GM18873 (cell line): ENCODE measurements around the gene ACP6.
"Not testable (repeated sequence)": the region's sequence is repeated elsewhere in the genome, so short reads cannot be mapped to it uniquely, and the experiment has no call there.

Source experiments
- ATAC-seq: cut with Tn5 transposase; IDR thresholded peaks from one replicate; pipeline ENCODE4 v1.9.1; 2021; ENCODE audit warnings: mild to moderate bottlenecking, moderate library complexity, moderate number of reproducible peaks; ENCODE audit not compliant: unreplicated experiment, low FRiP score

Gene ACP6

DNA sequence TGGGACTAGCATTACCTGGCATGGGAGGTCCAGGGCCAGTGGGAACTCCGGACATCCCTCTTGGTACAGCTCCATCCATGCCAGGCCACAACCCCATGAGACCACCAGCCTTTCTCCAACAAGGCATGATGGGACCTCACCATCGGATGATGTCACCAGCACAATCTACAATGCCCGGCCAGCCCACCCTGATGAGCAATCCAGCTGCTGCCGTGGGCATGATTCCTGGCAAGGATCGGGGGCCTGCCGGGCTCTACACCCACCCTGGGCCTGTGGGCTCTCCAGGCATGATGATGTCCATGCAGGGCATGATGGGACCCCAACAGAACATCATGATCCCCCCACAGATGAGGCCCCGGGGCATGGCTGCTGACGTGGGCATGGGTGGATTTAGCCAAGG is 45.8 kb downstream of the ACP6 start:
- no peak for ATAC-seq

DNA sequence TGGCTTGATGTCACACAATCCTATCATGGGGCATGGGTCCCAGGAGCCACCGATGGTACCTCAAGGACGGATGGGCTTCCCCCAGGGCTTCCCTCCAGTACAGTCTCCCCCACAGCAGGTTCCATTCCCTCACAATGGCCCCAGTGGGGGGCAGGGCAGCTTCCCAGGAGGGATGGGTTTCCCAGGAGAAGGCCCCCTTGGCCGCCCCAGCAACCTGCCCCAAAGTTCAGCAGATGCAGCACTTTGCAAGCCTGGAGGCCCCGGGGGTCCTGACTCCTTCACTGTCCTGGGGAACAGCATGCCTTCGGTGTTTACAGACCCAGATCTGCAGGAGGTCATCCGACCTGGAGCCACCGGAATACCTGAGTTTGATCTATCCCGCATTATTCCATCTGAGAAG is 46.3 kb downstream of the ACP6 start:
- ATAC-seq, result no peak

DNA sequence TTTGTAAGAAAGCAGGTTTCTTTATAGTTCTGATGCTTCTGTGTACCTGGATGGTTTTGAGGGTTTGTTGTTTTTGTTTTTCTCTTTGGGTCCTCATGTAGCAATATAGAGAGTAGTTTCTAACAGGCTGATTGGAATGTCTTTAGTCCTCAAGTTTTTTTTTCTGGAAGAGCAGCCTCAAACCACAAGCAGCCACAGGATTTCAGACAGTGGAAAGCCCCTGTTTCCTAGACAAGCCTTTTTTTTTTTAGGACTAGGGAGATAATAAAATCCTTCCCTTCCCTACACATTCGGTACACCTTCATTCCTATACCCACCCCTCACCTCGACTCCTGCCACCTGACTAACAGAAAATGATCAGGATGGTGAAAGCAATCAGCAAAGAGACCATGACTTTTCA is 47.6 kb downstream of the ACP6 start:
- no peak for ATAC-seq

GRCh38 chr1:147620543-147620942 is 49.8 kb downstream of the ACP6 start:
- ATAC-seq, result no peak

DNA sequence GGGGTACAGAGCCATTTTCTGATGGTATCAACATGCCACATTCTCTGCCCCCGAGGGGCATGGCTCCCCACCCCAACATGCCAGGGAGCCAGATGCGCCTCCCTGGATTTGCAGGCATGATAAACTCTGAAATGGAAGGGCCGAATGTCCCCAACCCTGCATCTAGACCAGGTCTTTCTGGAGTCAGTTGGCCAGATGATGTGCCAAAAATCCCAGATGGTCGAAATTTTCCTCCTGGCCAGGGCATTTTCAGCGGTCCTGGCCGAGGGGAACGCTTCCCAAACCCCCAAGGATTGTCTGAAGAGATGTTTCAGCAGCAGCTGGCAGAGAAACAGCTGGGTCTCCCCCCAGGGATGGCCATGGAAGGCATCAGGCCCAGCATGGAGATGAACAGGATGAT is 50.6 kb downstream of the ACP6 start:
- no peak for ATAC-seq

GRCh38 chr1:147618771-147619170 is 51.6 kb downstream of the ACP6 start:
- no peak for ATAC-seq

DNA sequence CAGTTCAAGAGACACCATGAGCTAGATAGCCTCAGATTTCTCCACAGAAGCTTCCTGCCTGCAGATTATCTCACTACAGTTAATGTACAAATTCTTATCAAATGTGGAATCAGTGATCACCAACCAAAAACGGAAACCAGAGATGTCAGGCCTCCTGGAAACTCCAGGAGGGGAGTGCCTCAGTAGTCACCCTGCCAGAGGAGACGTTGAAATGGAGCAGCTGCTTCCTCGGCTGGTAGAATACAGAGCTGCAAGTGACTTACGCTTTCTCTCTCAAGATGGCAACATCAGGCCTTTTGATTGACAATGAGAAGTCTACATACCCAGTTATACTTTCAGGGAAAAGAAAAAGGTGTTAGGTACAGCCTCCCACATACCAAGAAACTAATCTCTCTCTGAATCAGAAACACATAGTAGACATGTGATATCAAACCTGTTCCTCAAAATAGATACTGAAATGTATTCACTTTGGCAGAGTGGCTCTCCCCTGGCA is 52.2 kb downstream of the ACP6 start:
- no peak for ATAC-seq

GRCh38 chr1:147614966-147615365 is 55.4 kb downstream of the ACP6 start:
- not testable (repeated sequence) for ATAC-seq

DNA sequence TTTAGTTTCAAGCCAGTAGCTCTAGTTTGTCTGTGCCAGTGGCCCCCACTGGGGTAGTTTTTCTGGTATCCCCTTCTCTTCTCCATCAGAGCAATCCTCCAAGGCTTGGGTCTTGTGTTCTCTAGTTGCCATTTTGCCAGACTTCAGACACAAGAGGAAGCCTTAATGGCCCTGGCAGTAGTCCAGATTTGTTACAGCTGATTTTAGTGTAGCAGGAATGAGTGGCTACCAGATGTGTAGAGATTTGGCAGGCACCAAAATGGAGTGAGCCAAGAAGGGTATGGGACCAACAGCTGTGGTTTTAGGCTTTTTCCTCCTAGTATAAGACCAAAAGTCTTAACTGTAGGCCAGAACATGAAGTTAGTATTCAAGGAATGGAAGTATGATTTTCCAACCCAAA is 56.8 kb downstream of the ACP6 start:
- no peak for ATAC-seq

DNA sequence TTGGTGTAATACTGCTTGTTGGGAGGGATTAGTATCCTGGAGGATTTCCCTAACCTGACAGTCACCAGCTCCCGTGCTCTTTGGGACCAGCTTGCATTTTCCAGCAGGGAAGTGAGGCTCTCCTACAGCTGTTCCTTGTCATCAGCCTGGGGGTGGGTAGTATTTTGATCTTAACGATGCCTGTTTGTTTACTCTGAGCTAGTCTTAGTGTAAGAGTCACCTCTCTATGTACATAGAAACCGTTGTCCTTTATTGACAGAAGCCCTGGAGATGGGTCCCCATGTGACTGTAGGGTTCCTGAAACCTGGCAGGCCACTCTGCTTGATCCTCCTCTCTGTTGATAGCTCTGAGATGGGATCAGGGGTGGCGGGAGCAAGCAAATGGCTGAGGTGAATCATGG is 58.0 kb downstream of the ACP6 start:
- ATAC-seq, result no peak

DNA sequence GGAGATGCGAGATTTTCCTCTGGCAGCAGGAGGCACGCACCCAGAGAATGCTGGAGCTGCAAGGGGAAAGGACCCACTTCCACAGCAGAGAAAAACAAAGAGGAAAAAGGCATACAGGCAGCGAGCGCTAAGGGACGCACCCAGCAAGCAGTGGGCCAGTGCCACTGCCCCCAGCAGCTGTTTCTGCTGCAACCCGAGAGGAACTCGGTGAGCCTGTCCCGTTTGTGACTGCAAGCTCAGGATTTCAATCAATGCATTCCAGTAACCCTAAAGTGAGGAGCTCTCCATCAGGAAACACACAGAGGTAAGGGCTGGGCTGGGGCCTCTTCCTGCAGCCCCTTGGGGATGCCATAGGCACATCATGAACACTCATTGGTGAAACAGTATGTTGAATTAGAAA is 58.7 kb downstream of the ACP6 start:
- ATAC-seq, result no peak

DNA sequence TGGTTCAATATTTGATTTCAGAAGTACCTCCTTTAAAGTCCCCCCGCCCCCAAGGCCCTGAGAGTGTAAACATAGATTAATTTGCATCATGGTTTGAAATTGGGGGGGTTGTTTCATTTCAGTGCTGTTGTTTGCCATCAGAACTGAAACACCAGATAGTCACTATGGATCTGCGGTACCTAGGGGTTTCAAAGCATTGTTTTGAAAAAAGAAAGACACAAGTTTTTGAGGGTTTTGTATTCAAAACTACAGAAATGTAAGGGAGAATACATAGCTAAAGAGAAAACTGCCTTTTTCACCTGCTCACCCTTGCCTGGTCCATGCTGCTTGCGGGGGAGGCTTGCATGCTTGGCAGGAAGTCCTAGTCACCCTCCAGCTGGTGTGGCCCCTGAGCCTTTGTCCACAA is 59.3 kb downstream of the ACP6 start:
- ATAC-seq, result peak; percentile 70

GRCh38 chr1:147609358-147609757 is 61.0 kb downstream of the ACP6 start:
- no peak for ATAC-seq

GRCh38 chr1:147608596-147608995 is 61.7 kb downstream of the ACP6 start:
- no peak for ATAC-seq

- no peak for ATAC-seq
These were observed 64.7 kb downstream of the ACP6 start for GRCh38 chr1:147605591-147605990.

DNA sequence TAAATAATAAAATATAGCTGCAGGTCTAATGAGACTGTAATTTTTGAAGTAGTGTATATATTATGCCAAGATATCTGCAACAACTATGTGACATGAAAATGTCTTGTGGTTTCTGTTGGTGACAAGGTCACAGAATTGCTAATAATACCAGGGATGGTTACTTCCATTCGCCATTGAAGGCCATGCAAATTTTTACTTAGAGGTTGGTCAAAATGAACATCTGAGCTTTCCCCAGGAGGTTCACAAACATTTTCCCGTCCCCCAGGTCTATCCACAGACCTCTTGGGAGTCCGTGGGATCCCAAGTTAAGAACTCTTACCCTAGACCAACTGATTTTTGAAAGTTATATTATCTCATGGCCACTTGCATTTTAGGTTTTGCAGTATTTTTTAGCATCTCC is 66.3 kb downstream of the ACP6 start:
- no peak for ATAC-seq

GRCh38 chr1:147600119-147601111 is 69.9 kb downstream of the ACP6 start:
- ATAC-seq, result no peak

DNA sequence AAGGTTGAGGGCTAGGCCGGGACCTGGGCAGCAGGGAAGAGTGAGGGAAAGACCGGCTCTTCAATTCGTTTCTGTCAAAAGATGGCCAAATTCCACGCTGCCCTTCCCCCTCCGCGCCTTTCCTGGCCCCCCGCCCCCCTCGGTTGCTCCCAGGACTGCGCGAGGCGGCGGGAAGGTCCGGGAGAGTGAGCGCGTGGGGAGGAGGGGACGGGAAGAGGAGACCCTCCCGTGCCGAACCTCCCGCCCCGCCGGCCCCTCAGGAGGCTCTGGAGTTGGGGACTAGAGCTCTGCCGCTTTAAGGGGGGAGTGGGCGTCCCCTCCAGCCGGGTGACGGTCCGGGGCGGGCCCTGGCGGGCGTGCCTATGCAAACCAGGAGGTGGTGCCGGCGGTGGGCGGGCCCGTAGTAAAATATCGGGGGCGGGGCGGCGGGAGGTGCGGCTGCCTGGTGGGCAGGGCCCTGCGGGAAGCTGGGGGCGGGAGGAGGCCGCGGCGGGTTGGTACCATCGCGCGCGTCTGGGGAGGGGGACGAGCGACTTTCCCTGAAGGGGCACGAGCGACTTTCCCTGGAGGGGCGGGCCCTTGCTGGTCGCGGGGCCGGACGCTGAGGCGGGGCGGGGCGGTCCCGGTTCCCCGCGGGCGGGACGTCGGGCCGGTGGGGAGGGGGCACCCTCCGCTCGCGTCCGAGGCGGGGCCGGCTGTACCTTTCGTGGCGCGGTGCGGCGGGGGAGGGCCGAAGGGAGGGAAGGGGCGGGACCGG is 70.8 kb downstream of the ACP6 start:
- ATAC-seq, result peak; percentile 51

GRCh38 chr1:147598621-147599361 is 71.5 kb downstream of the ACP6 start:
- peak; percentile 8 for ATAC-seq

DNA sequence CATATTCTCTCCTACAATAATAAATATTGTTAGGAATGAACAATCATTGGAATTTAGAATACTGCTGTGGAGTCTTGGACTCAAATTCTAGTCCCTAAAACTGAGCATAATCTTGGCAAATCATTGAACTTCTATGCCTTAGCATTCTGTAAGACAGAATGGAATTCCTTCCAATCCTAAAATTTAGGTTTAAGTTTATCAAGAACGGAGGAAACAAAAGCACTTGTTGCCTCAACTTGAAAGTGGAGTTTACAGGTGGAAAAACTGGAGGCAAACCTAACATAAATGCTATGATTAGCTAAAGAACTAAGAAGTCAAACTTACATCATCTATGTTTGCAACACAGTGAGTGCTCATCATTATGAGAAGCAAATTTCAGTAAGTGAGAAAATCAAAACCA is 73.3 kb downstream of the ACP6 start:
- ATAC-seq, result no peak
